ENCODE measurements around the gene MT1F.

The MT1F gene

GRCh38 chr16:56667581-56668571 is 10.1 kb downstream of the MT1F start, which contains the start of gene MT1G:
TSS of gene MT1G (minus strand) at chr16:56668065. CDS start at chr16:56667993, 72 bp downstream.
- H4K20me1 ChIP-seq (ENCODE audit: insufficient read depth, low read length): no peaks in the 10 kb centered on the region
- no peaks in the 10 kb centered on the region for H3K9me2 ChIP-seq (ENCODE audit: low read depth, low read length)
- H3K4me1 ChIP-seq (ENCODE audit: insufficient read depth, low read length, severe bottlenecking): no peaks in the 10 kb centered on the region
- no peaks in the 10 kb centered on the region for H3K9me3 ChIP-seq (ENCODE audit: low read length)
- H3F3A ChIP-seq (ENCODE audit: insufficient read depth, low read length): no peaks in the 10 kb centered on the region
- H3K4me3 ChIP-seq (ENCODE audit: low read depth, low read length, poor library complexity, severe bottlenecking): no peak within 1 kb of the TSS
- H3K4me2 ChIP-seq (ENCODE audit: low read length): no peak within 1 kb of the TSS
- TF ChIP-seq EZH2 (IDR thresholded peaks at IDR 0.05; ENCODE audit: borderline replicate concordance, low read length) (no peak), CTCF (IDR thresholded peaks at IDR 0.05; ENCODE audit: low read length) (no peak)
- H3K9ac ChIP-seq (ENCODE audit: low read length): no peak within 1 kb of the TSS
- H3K36me3 ChIP-seq (ENCODE audit: insufficient read depth, low read length): no peaks in the 10 kb centered on the region
- H3K79me2 ChIP-seq (ENCODE audit: insufficient read depth, low read length): no peaks in the 10 kb centered on the region
- H2AFZ ChIP-seq (ENCODE audit: low read length): no peak within 1 kb of the TSS
- H3K27ac ChIP-seq (ENCODE audit: low read depth, low read length, poor library complexity, severe bottlenecking): no peak within 1 kb of the TSS
- H3K27me3 ChIP-seq (ENCODE audit: insufficient read depth, low read length): peaks cover 6% of the 10 kb centered on the region; the same call in 1 of the 2 replicates

GRCh38 chr16:56669005-56669839 is 11.5 kb downstream of the MT1F start, which contains the start of gene MT1H:
TSS of gene MT1H (plus strand) at chr16:56669814. CDS start at chr16:56669885, 71 bp downstream.
- Histone ChIP-seq H3K27me3 (ENCODE audit: insufficient read depth, low read length) (peaks cover 6% of the 10 kb centered on the region; the same call in 1 of the 2 replicates), H3K4me3 (ENCODE audit: low read depth, low read length, poor library complexity, severe bottlenecking) (no peak within 1 kb of the TSS), H3K27ac (ENCODE audit: low read depth, low read length, poor library complexity, severe bottlenecking) (no peak within 1 kb of the TSS), H4K20me1 (ENCODE audit: insufficient read depth, low read length) (no peaks in the 10 kb centered on the region), H3K9me3 (ENCODE audit: low read length) (no peaks in the 10 kb centered on the region), H3F3A (ENCODE audit: insufficient read depth, low read length) (no peaks in the 10 kb centered on the region), H2AFZ (ENCODE audit: low read length) (no peak within 1 kb of the TSS), H3K36me3 (ENCODE audit: insufficient read depth, low read length) (no peaks in the 10 kb centered on the region), H3K4me1 (ENCODE audit: insufficient read depth, low read length, severe bottlenecking) (no peaks in the 10 kb centered on the region), H3K9me2 (ENCODE audit: low read depth, low read length) (no peaks in the 10 kb centered on the region), H3K4me2 (ENCODE audit: low read length) (no peak within 1 kb of the TSS), H3K79me2 (ENCODE audit: insufficient read depth, low read length) (no peaks in the 10 kb centered on the region), H3K9ac (ENCODE audit: low read length) (no peak within 1 kb of the TSS)
- TF ChIP-seq CTCF (IDR thresholded peaks at IDR 0.05; ENCODE audit: low read length): no peak
- no peak for TF ChIP-seq EZH2 (IDR thresholded peaks at IDR 0.05; ENCODE audit: borderline replicate concordance, low read length)

GRCh38 chr16:56669840-56670619 is 12.3 kb downstream of the MT1F start:
- no peaks in the 10 kb centered on the region for H3K9me3 ChIP-seq (ENCODE audit: low read length)
- H3K4me1 ChIP-seq (ENCODE audit: insufficient read depth, low read length, severe bottlenecking): no peaks in the 10 kb centered on the region
- no peak overlapping the region for H3K9ac ChIP-seq (ENCODE audit: low read length)
- no peak overlapping the region for H3K4me2 ChIP-seq (ENCODE audit: low read length)
- no peak overlapping the region for H3K4me3 ChIP-seq (ENCODE audit: low read depth, low read length, poor library complexity, severe bottlenecking)
- H3K79me2 ChIP-seq (ENCODE audit: insufficient read depth, low read length): no peaks in the 10 kb centered on the region
- no peaks in the 10 kb centered on the region for H3K36me3 ChIP-seq (ENCODE audit: insufficient read depth, low read length)
- H3F3A ChIP-seq (ENCODE audit: insufficient read depth, low read length): no peaks in the 10 kb centered on the region
- H3K27ac ChIP-seq (ENCODE audit: low read depth, low read length, poor library complexity, severe bottlenecking): no peak overlapping the region
- no peaks in the 10 kb centered on the region for H4K20me1 ChIP-seq (ENCODE audit: insufficient read depth, low read length)
- no peak for TF ChIP-seq CTCF (IDR thresholded peaks at IDR 0.05; ENCODE audit: low read length)
- TF ChIP-seq EZH2 (IDR thresholded peaks at IDR 0.05; ENCODE audit: borderline replicate concordance, low read length): no peak
- H3K9me2 ChIP-seq (ENCODE audit: low read depth, low read length): no peaks in the 10 kb centered on the region
- H3K27me3 ChIP-seq (ENCODE audit: insufficient read depth, low read length): no peaks in the 10 kb centered on the region; the same call in 1 of the 2 replicates
- no peak overlapping the region for H2AFZ ChIP-seq (ENCODE audit: low read length)
